H1 (cell line): ENCODE measurements around the gene C19orf38. TPM values are rescaled to one million over a fixed set of nuclear protein-coding genes. Genes with fewer than 3 reads are reported as not detected.

Experiments used
- EZH2 ChIP-seq: fragments of 200-600 bp; sonication (generic); IDR thresholded peaks from 2 replicates; pipeline ENCODE4 v1.7.1; 2012; ENCODE audit warnings: low read depth, mild to moderate bottlenecking, moderate library complexity, low read length, inconsistent platforms; ENCODE audit not compliant: severe bottlenecking
- KDM4A ChIP-seq: IDR thresholded peaks from one replicate; pipeline ENCODE4 v1.7.1; 2012; ENCODE audit warnings: low read depth, mild to moderate bottlenecking, moderate library complexity, low read length, inconsistent platforms; ENCODE audit not compliant: severe bottlenecking
- TEAD4 ChIP-seq: IDR thresholded peaks from 2 replicates; pipeline ENCODE4 v1.6.1; 2012; ENCODE audit warnings: low read depth, low read length, inconsistent platforms, mixed read lengths
- polyA plus RNA-seq, 7 experiments: library from polyadenylated mRNA; depleted of rRNA in 3 of 7; stranded (reverse) in 5 of 7; unstranded in 2 of 7; fragments of >200 nt in 5 of 7; fragments of 200-250 nt in 2 of 7; gene quantifications; 1 replicate in 5 of 7; 2 replicates in 1 of 7; 4 replicates in 1 of 7; pipeline versions ENCODE4 v1.2.1 to v1.2.3, GENCODE V29; 2011 to 2013; ENCODE audit warnings: missing spikeins in 2 of 7, mixed read lengths in 2 of 7
- total RNA-seq: library from RNA; stranded (reverse); fragmentation: NEBNext Ultra II Directional; extraction: Animal tissue kit (Norgen Biotek cat#: 25700); gene quantifications from 2 replicates; pipeline ENCODE4 v1.2.1, GENCODE V29; 2021

C19orf38 gene
- total and polyA plus RNA-seq, 2 of the 8 experiments (the other 6 are each of a cell fraction or from before 2014, with no cell fraction given) = 0.53 TPM; not detected in 1

DNA sequence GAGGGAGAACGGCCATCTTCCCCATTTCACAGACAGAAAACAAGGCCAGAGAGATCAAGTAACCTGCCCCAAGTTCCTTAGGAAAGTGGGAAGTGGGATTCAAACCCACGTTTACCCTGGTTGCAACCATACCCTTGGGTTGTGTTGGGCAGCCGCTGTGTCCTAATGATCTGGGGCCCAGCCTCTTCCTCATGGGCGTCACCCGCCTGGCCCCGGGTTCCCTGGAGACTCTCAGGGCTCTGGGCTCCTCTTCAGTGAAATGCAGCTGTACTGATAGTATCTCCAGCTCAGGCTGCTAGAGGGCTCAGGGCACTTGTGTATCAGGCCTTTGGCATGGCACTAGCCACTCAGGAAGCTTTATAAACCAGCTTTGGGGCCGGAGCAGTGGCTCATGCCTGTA, 22.0 kb upstream of the C19orf38 start (continued):
- TF ChIP-seq TEAD4 (no peak), EZH2 (no peak), KDM4A (no peak)
